HG02938 (cell line): ENCODE measurements around the gene SAMD11.

Experiments used
- ATAC-seq: cut with Tn5 transposase; IDR thresholded peaks from one replicate; pipeline ENCODE4 v1.9.1; 2021; ENCODE audit warnings: mild to moderate bottlenecking, moderate library complexity; ENCODE audit not compliant: unreplicated experiment

SAMD11 gene

GRCh38 chr1:916173-917075 is 7.3 kb upstream of the SAMD11 start:
- no peak for ATAC-seq

GRCh38 chr1:917076-917459 is 6.7 kb upstream of the SAMD11 start:
- ATAC-seq, result no peak

GRCh38 chr1:917466-918091 is 6.1 kb upstream of the SAMD11 start:
- no peak for ATAC-seq

- ATAC-seq, result no peak
Observed at GRCh38 chr1:918353-918752, 5.4 kb upstream of the SAMD11 start.

GRCh38 chr1:918843-919242 is 4.9 kb upstream of the SAMD11 start:
- ATAC-seq, result no peak

GRCh38 chr1:919271-919872 is 4.4 kb upstream of the SAMD11 start:
- ATAC-seq, result no peak

GRCh38 chr1:920010-920409 is 3.7 kb upstream of the SAMD11 start:
- no peak for ATAC-seq

GRCh38 chr1:920521-920920 is 3.2 kb upstream of the SAMD11 start:
- ATAC-seq, result no peak

- ATAC-seq, result no peak
Observed at GRCh38 chr1:921011-921837, 2.5 kb upstream of the SAMD11 start.

GRCh38 chr1:923991-924655 is 400 bp downstream of the SAMD11 start:
- ATAC-seq, result no peak

- no peak for ATAC-seq
Observed at GRCh38 chr1:924656-925560, 1.2 kb downstream of the SAMD11 start.

- ATAC-seq, result no peak
Observed at GRCh38 chr1:925561-926421, 2.1 kb downstream of the SAMD11 start.

GRCh38 chr1:927234-927633 is 3.5 kb downstream of the SAMD11 start:
- ATAC-seq, result no peak

- no peak for ATAC-seq
Observed at GRCh38 chr1:927748-928147, 4.0 kb downstream of the SAMD11 start.

GRCh38 chr1:928825-929661 is 5.3 kb downstream of the SAMD11 start:
- no peak for ATAC-seq

GRCh38 chr1:929712-930632 is 6.2 kb downstream of the SAMD11 start:
- ATAC-seq, result no peak
